ENCODE measurements around the gene NUP93.

DNA sequence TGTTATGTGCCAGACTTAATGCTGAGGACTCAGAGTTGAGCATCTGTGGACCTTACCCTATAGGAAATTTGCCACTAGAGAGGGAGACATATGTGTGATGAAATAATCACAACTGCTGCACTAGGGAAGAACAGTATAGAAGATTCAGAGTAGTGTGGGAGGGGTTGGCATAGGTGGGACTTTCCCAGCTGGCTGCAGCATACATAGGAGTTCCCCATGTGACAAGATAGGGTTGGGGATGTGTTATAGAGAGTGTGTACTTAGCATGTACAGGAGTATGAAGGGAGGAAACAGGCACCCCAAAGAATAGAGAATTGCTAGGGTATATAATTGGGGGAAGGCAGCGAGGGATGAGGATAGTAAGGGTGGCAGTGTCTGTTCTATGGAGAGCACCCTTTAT lies 2.9 kb downstream of the NUP93 start:
- TF ChIP-seq, protein P1, sequence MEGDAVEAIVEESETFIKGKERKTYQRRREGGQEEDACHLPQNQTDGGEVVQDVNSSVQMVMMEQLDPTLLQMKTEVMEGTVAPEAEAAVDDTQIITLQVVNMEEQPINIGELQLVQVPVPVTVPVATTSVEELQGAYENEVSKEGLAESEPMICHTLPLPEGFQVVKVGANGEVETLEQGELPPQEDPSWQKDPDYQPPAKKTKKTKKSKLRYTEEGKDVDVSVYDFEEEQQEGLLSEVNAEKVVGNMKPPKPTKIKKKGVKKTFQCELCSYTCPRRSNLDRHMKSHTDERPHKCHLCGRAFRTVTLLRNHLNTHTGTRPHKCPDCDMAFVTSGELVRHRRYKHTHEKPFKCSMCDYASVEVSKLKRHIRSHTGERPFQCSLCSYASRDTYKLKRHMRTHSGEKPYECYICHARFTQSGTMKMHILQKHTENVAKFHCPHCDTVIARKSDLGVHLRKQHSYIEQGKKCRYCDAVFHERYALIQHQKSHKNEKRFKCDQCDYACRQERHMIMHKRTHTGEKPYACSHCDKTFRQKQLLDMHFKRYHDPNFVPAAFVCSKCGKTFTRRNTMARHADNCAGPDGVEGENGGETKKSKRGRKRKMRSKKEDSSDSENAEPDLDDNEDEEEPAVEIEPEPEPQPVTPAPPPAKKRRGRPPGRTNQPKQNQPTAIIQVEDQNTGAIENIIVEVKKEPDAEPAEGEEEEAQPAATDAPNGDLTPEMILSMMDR (IDR thresholded peaks at IDR 0.05; ENCODE audit: poor library complexity, severe bottlenecking): no peak
- TF ChIP-seq EP300 (conservative IDR thresholded peaks at IDR 0.05; ENCODE audit: poor library complexity, severe bottlenecking): no peak
- TF ChIP-seq EZH2 (IDR thresholded peaks at IDR 0.05; ENCODE audit: borderline replicate concordance, insufficient read depth, low read length, poor library complexity, severe bottlenecking): no peak
- no peak for TF ChIP-seq MXI1 (conservative IDR thresholded peaks at IDR 0.05; ENCODE audit: poor library complexity, severe bottlenecking)
